SU-DHL-6 (cell line): ENCODE measurements around the gene FFAR2.
"Not testable (repeated sequence)": the region's sequence is repeated elsewhere in the genome, so short reads cannot be mapped to it uniquely, and the experiment has no call there.

ENCODE experiments used
- H2AFZ ChIP-seq: fragments of 200-600 bp; sonication (generic); 2 replicates; pipeline ENCODE4 v1.6.1; 2014; ENCODE audit warnings: low read depth, mild to moderate bottlenecking, moderate library complexity, mixed read lengths, antibody characterized with exemption, low read length; ENCODE audit not compliant: severe bottlenecking
- H3F3A ChIP-seq: fragments of 200-600 bp; shearing (Covaris generic); 2 replicates; pipeline ENCODE4 v1.6.0; 2016; ENCODE audit warnings: antibody characterized with exemption, mild to moderate bottlenecking; ENCODE audit not compliant: insufficient read depth
- H3K27ac ChIP-seq: fragments of 200-600 bp; sonication (generic); 2 replicates; pipeline ENCODE4 v1.5.1; 2016; ENCODE audit warnings: low read depth, mild to moderate bottlenecking, low read length, moderate library complexity, mixed read lengths
- H3K27me3 ChIP-seq: fragments of 200-600 bp; sonication (generic), shearing (Covaris generic); 2 replicates; pipeline ENCODE4 v1.6.0; 2014; ENCODE audit warnings: mild to moderate bottlenecking, low read length
- H3K36me3 ChIP-seq: fragments of 200-600 bp; sonication (generic); 2 replicates; pipeline ENCODE4 v1.6.1; 2014; ENCODE audit warnings: mild to moderate bottlenecking, low read length, mixed read lengths
- H3K4me2 ChIP-seq: fragments of 300-600, 200-600 bp; shearing (Covaris generic), sonication (generic); 2 replicates; pipeline ENCODE4 v1.6.0; 2014; ENCODE audit warnings: low read length, low read depth, mild to moderate bottlenecking; ENCODE audit not compliant: poor library complexity, severe bottlenecking
- H3K4me3 ChIP-seq: fragments of 200-600 bp; sonication (generic); 2 replicates; pipeline ENCODE4 v1.5.1; 2014; ENCODE audit warnings: antibody characterized with exemption, low read length, mild to moderate bottlenecking, mixed read lengths; ENCODE audit not compliant: insufficient read depth, poor library complexity, severe bottlenecking
- H3K79me2 ChIP-seq: fragments of 200-600 bp; sonication (generic); 2 replicates; pipeline ENCODE4 v1.6.1; 2014; ENCODE audit warnings: mild to moderate bottlenecking, low read length, moderate library complexity; ENCODE audit not compliant: insufficient read depth
- H3K9ac ChIP-seq: fragments of 200-600 bp; sonication (generic); 2 replicates; pipeline ENCODE4 v1.7.0; 2014; ENCODE audit warnings: mild to moderate bottlenecking, low read length
- H3K9me2 ChIP-seq: fragments of 200-600 bp; sonication (generic); replicated peaks from 2 replicates; pipeline ENCODE4 v1.6.1; 2014; ENCODE audit warnings: low read length; ENCODE audit not compliant: insufficient read depth
- H3K9me3 ChIP-seq: fragments of 200-600 bp; sonication (generic); 2 replicates; pipeline ENCODE4 v1.6.1; 2014; ENCODE audit warnings: low read length, mixed read lengths; ENCODE audit not compliant: insufficient read depth
- H4K20me1 ChIP-seq: fragments of 200-600 bp; sonication (generic); 2 replicates; pipeline ENCODE4 v1.6.1; 2014; ENCODE audit warnings: low read depth, mild to moderate bottlenecking, antibody characterized with exemption, low read length, moderate library complexity, mixed read lengths
- CTCF ChIP-seq: fragments of 200-600 bp; sonication (generic); IDR thresholded peaks from one replicate; pipeline ENCODE4 v1.5.1; 2017; ENCODE audit warnings: antibody characterized with exemption, mild to moderate bottlenecking, low read length, moderate library complexity; ENCODE audit not compliant: insufficient read depth, poor library complexity, severe bottlenecking
- EZH2phosphoT487 ChIP-seq: fragments of 200-600 bp; sonication (generic), shearing (Covaris generic); conservative IDR thresholded peaks from 2 replicates; pipeline ENCODE4 v1.6.1; 2018; ENCODE audit warnings: mild to moderate bottlenecking, antibody characterized with exemption, low read length, moderate library complexity, mixed read lengths

Gene FFAR2

GRCh38 chr19:35460608-35461007 lies 12.6 kb downstream of the FFAR2 start:
- Histone ChIP-seq H3K9me2 (no peaks in the 10 kb centered on the region), H3K9me3 (no peaks in the 10 kb centered on the region), H2AFZ (no peak overlapping the region), H3K36me3 (no peaks in the 10 kb centered on the region), H3K4me3 (no peak overlapping the region), H3K27me3 (no peaks in the 10 kb centered on the region), H3K4me2 (no peak overlapping the region), H3K9ac (no peak overlapping the region), H3F3A (0 out of 2 replicates have a peak, but pooled peaks cover 5% of the 10 kb centered on the region), H3K27ac (no peak overlapping the region), H3K79me2 (no peaks in the 10 kb centered on the region), H4K20me1 (no peaks in the 10 kb centered on the region)
- TF ChIP-seq EZH2phosphoT487 (no peak), CTCF (no peak)

- H4K20me1 ChIP-seq = no peaks in the 10 kb centered on the region
- no peak overlapping the region for H3K9ac ChIP-seq
- H3K27ac ChIP-seq = no peak overlapping the region
- H3K9me3 ChIP-seq = no peaks in the 10 kb centered on the region
- H3K27me3 ChIP-seq = no peaks in the 10 kb centered on the region
- H2AFZ ChIP-seq = no peak overlapping the region
- TF ChIP-seq EZH2phosphoT487 = no peak
- TF ChIP-seq CTCF = no peak
- H3K4me3 ChIP-seq = no peak overlapping the region
- 0 out of 2 replicates have a peak, but pooled peaks cover 5% of the 10 kb centered on the region for H3F3A ChIP-seq
- no peak overlapping the region for H3K4me2 ChIP-seq
- H3K9me2 ChIP-seq = no peaks in the 10 kb centered on the region
- no peaks in the 10 kb centered on the region for H3K79me2 ChIP-seq
- H3K36me3 ChIP-seq = no peaks in the 10 kb centered on the region
Measured at GRCh38 chr19:35461060-35461459, 13.0 kb downstream of the FFAR2 start.

GRCh38 chr19:35461788-35462187 lies 13.7 kb downstream of the FFAR2 start:
- H3F3A ChIP-seq, H3K27me3 ChIP-seq, H3K27ac ChIP-seq, H3K9me3 ChIP-seq, H3K4me3 ChIP-seq, H3K4me2 ChIP-seq, H3K79me2 ChIP-seq, H3K36me3 ChIP-seq, H4K20me1 ChIP-seq, H3K9me2 ChIP-seq, H2AFZ ChIP-seq, H3K9ac ChIP-seq: not testable (repeated sequence)

GRCh38 chr19:35462476-35462953 lies 14.5 kb downstream of the FFAR2 start:
- Histone ChIP-seq H3K36me3 (no peaks in the 10 kb centered on the region), H3K9ac (no peak overlapping the region), H3K27me3 (no peaks in the 10 kb centered on the region), H2AFZ (no peak overlapping the region), H3K79me2 (no peaks in the 10 kb centered on the region), H3K4me2 (peak overlapping the region; percentile 12), H3K9me3 (no peaks in the 10 kb centered on the region), H3K9me2 (no peaks in the 10 kb centered on the region), H3K4me3 (no peak overlapping the region), H3K27ac (no peak overlapping the region), H3F3A (0 out of 2 replicates have a peak, but pooled peaks cover 5% of the 10 kb centered on the region), H4K20me1 (no peaks in the 10 kb centered on the region)
- TF ChIP-seq CTCF (no peak), EZH2phosphoT487 (no peak)

- H2AFZ ChIP-seq, H3K79me2 ChIP-seq, H3F3A ChIP-seq, H3K9me3 ChIP-seq, H3K27me3 ChIP-seq, H3K27ac ChIP-seq, H3K9ac ChIP-seq, H3K9me2 ChIP-seq, H4K20me1 ChIP-seq, H3K4me3 ChIP-seq, H3K36me3 ChIP-seq: not testable (repeated sequence)
- H3K4me2 ChIP-seq = peak overlapping the region; percentile 12
Measured at GRCh38 chr19:35462956-35463355, 14.9 kb downstream of the FFAR2 start.
